ENCODE data around the gene CTSS. TPM values are rescaled to one million over a fixed set of nuclear protein-coding genes. Genes with fewer than 3 reads are reported as not detected.

Gene CTSS
- total RNA-seq, 1 experiment from 2014 or later = 0.57 TPM

DNA sequence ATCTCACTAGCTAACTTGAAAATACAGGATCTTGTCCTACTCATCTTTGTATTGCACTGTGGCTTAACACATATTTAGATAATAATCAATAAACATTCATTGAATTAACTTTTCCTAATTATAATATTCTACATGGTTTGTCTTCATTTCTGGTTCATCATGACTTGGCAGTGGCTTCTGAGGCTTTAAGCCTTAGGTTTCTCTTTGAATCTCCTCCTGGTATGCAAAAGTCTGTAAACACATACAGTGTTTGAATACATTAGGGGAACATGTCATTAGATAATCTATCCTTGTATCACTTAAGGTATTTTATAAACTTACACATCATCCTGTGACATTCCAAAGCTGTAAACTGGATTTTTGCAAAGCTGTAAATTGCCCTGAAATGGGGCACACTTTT, 21.9 kb upstream of the CTSS start:
- intact Hi-C loops (cut with micrococcal nuclease) = no loop called here
- H2AFZ ChIP-seq (ENCODE audit: low read depth, low read length, poor library complexity, severe bottlenecking) = no peak overlapping the region
- BruUV-seq (replicated peaks) = no TSS peak

More for the DNA sequence above, 21.9 kb upstream of the CTSS start:
- RAD21 ChIA-PET (ENCODE audit: low non-redundant PET in 1 of 2, low total read pairs in 2 of 2, uncharacterized antibody in 2 of 2, unreplicated experiment in 2 of 2) = no interaction called here
- no peak overlapping the region for H3K9ac ChIP-seq (ENCODE audit: low read length)
- H3K9me2 ChIP-seq (ENCODE audit: insufficient read depth) = no peaks in the 10 kb centered on the region
- ATAC-seq (no peak), DNase-seq (ENCODE audit: low read depth, low spot score) (no peak)
- H3K9me3 ChIP-seq (ENCODE audit: control insufficient read depth in 1 of 2, insufficient read depth in 1 of 2, low read depth in 1 of 2, low read length in 2 of 2) = no peaks in the 10 kb centered on the region
- no peak overlapping the region for H3K27ac ChIP-seq (ENCODE audit: low read depth, low read length)
- no peaks in the 10 kb centered on the region for H4K20me1 ChIP-seq (ENCODE audit: insufficient read depth)
- H3K36me3 ChIP-seq (ENCODE audit: control insufficient read depth in 1 of 2, insufficient read depth in 2 of 2, low read length in 2 of 2) = no peaks in the 10 kb centered on the region
- POLR2A ChIA-PET = no interaction called here
- H3K27me3 ChIP-seq (ENCODE audit: insufficient read depth, low read length) = no peaks in the 10 kb centered on the region
- no peak overlapping the region for H3K4me3 ChIP-seq (replicated peaks in 1 of 2; ENCODE audit: low read depth in 1 of 2, low read length in 2 of 2)
- no peaks in the 10 kb centered on the region for H3K79me2 ChIP-seq (ENCODE audit: insufficient read depth, low read length)
- no peak overlapping the region for H3K4me2 ChIP-seq (ENCODE audit: low read length)
- H3K4me1 ChIP-seq (ENCODE audit: control insufficient read depth in 1 of 2, insufficient read depth in 2 of 2, low read length in 2 of 2) = peaks cover 0 to 4% of the 10 kb centered on the region in 2 experiments; a peak in 2 of 4 replicates
- TF ChIP-seq ZBTB33 (IDR thresholded peaks at IDR 0.05; ENCODE audit: extremely low read depth, insufficient replicate concordance, low read length) (no peak), EZH2 (IDR thresholded peaks at IDR 0.05) (no peak), TCF7L2 (IDR thresholded peaks at IDR 0.05; ENCODE audit: borderline replicate concordance, extremely low read depth, insufficient read depth, insufficient read length) (no peak), ZNF274 (IDR thresholded peaks at IDR 0.05; ENCODE audit: low read depth, low read length) (no peak)
- TF ChIP-seq, protein P1, sequence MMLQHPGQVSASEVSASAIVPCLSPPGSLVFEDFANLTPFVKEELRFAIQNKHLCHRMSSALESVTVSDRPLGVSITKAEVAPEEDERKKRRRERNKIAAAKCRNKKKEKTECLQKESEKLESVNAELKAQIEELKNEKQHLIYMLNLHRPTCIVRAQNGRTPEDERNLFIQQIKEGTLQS (IDR thresholded peaks at IDR 0.05) = no peak
- TF ChIP-seq, protein P2, sequence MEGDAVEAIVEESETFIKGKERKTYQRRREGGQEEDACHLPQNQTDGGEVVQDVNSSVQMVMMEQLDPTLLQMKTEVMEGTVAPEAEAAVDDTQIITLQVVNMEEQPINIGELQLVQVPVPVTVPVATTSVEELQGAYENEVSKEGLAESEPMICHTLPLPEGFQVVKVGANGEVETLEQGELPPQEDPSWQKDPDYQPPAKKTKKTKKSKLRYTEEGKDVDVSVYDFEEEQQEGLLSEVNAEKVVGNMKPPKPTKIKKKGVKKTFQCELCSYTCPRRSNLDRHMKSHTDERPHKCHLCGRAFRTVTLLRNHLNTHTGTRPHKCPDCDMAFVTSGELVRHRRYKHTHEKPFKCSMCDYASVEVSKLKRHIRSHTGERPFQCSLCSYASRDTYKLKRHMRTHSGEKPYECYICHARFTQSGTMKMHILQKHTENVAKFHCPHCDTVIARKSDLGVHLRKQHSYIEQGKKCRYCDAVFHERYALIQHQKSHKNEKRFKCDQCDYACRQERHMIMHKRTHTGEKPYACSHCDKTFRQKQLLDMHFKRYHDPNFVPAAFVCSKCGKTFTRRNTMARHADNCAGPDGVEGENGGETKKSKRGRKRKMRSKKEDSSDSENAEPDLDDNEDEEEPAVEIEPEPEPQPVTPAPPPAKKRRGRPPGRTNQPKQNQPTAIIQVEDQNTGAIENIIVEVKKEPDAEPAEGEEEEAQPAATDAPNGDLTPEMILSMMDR (IDR thresholded peaks at IDR 0.05 in 2 of 3, conservative IDR thresholded peaks at IDR 0.05 in 1 of 3; ENCODE audit: borderline replicate concordance in 1 of 3, insufficient read depth in 1 of 3, low read depth in 2 of 3, low read length in 2 of 3) = no peak
- CTCF ChIA-PET = no interaction called here
